GM19452 (cell line): ENCODE results near the gene RBP2.
A peak's percentile ranks its signal among the peaks of the same experiment; 100 is the strongest.
"Not testable (repeated sequence)": the region's sequence is repeated elsewhere in the genome, so short reads cannot be mapped to it uniquely, and the experiment has no call there.

Experiments used
- ATAC-seq: cut with Tn5 transposase; IDR thresholded peaks from one replicate; pipeline ENCODE4 v1.9.1; 2021; ENCODE audit not compliant: unreplicated experiment

Gene RBP2

DNA sequence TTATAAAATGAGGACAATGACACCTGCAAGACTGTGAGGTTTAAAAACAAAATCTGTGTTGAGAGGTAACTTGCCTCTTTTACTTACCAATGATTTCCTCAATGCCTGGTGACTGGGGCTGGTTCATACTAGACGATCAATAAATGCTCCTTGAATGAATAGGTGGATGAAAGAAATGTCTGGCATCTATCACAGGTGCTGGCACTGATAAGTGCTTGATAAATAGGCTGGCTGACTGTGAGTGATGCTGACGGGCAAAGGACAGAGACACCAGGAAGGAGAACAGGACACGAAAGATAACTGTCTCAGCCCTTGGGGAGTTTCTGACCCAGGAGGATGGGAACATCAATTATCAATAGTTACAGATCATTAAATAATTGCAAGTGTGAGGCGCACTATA, 31.9 kb downstream of the RBP2 start:
- no peak for ATAC-seq

DNA sequence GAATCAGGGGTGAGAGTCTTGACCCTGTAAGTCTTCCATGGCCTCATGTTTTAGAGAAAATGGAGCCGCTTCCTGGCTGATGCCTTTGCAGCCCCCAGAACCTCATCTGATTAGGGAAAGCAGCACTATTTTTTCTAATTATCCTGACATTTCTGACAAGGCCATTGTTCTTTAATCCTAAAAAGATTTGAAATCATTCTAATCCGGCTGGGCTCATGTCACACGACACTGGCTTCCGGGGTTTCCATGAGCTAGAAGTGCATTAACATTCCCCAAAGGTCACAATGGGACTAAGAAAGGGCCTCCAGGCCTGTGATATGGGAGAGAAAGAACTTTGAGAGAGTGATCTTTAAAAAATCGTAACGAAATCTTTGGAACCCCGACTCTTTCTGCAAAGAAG, 33.1 kb downstream of the RBP2 start:
- ATAC-seq = no peak

DNA sequence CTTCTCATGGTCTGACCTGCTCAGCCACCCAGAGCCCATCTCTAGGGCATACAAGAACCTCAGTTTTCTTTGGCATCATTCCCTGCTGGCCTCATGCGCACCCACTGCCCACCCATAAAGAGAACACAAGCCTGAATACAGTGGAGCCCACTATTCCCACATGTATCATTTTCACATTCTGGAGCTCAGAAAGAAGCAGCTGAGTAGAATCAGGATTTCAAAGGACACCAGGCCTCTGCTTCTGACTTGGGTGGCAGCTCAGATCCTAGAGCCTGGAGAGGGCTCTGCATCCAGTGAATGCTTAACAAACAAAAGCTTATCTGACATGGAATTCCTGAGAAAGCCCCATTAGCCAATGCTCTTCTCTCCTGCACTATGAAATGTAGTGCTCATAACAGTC, 34.7 kb downstream of the RBP2 start:
- ATAC-seq = no peak

GRCh38 chr3:139440639-139441556, 35.4 kb downstream of the RBP2 start:
- ATAC-seq = no peak

DNA sequence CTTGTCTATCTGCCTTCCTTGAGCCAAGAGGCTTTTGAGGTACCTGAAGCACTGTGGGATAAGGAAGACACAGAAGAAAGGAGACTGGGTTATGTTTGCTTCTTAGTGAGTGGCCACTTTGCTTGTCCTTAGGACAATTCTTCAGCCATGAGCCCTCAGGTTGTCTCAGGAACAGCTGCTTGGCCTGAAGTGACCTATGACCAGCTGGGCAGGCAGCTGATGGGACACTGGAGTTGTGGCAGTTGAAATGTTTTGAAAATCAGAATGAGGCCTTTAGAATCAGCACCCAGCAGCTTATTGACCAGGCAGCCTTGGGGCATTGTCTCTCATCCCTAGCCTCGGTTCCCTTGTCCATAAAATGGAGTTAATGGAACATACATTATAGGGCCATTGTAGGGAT, 37.0 kb downstream of the RBP2 start:
- no peak for ATAC-seq

DNA sequence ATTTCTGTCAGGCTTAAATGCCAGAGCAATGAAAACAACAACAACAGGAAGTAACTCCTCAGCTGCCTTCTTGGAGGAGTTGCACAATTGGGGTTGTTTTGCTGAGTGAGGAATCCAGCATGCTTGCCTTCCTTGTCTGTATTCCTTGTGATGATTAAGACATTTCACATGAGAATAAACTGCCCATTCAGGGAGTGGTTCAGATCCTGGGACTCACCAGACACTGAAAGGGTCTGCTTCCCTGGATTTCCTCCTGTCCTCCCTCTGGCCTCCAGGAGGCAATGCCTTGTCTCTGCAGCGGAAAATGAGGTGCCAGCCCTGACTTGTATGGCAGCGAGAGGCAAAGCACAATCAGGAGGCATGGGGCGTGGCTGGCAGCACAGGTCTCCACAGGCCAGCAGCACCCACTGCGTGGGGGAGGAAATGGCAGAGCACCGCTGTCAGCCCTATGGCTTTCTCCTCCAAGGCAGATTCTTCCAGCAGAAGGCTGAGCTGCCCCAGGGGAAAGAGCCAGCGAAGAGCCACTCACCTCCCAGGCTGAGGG, 41.5 kb downstream of the RBP2 start:
- no peak for ATAC-seq

DNA sequence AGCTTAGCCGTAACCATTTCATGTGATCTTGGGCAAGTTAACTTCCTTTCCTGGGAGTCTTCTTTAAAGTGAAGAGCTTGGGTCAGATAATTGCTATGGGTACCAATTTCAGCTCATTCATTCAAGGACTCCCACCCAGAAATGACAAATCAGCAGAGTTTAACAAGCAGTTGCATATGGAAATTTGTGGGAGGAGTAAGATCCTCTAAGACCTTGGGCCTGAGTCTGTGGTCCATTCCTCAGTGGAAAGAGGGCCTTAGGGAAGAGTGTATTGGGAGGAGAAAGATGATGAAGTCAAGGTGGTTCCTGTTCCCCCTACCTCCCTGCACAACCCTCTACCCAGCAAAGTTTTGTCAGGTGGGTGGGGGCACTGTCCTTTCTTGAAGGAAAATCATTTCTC, 42.1 kb downstream of the RBP2 start:
- no peak for ATAC-seq

GRCh38 chr3:139433089-139433488, 43.2 kb downstream of the RBP2 start:
- no peak for ATAC-seq

DNA sequence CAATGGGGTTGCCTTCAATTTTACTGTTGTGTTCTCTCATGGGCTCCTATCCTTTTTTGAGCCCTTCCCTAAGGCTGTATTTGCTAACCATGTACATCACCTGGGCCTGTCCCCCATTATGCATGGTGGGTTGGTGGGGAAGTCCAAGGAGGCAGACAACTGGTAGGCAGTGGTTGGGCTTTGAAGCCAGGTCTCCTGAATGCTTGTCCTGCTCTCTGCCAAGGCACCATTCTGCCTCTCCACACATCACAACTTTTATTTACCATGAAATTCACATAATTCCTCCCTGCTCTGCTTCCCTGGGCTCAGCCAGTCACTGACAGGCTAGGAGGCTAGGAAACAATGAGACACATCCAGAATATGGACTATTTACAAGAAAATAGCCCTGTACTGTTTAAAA, 45.8 kb downstream of the RBP2 start:
- ATAC-seq = no peak

DNA sequence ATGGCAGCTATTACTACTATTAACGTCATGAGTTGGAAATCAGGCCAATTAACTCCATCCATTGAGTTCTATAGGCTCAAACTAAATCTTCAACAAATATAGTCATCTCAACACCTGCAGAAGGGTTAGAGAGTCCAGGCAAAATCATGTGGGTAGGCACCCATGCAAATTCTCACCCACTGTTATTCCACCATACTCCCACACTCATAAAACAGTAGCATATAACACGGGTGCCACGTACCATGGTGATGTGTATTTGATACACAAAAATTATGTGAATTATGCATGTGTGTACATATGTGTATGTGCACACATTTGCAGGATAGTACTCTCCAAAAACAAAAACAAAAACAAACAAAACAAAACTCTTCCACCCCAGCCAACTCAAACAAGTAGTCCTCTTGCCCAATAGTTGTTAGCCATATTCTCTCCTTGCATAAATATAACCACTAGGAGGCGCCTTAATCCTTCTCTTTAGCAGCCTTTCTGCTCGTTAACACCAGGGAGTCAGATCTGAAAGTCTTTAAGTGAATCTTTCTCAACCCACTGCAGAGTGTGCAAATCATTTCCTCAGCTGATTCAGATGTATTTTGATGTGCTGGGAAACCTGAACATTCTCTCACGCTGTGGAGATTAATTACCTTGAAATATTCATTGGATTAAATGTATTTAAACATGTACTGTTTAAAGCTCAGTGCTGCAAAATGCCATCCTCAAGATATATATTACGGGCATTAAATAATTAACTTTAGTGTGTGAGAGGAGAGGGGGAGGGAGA, 48.8 kb downstream of the RBP2 start:
- ATAC-seq = peak; percentile 81

GRCh38 chr3:139425745-139426400, 50.4 kb downstream of the RBP2 start:
- ATAC-seq = no peak

DNA sequence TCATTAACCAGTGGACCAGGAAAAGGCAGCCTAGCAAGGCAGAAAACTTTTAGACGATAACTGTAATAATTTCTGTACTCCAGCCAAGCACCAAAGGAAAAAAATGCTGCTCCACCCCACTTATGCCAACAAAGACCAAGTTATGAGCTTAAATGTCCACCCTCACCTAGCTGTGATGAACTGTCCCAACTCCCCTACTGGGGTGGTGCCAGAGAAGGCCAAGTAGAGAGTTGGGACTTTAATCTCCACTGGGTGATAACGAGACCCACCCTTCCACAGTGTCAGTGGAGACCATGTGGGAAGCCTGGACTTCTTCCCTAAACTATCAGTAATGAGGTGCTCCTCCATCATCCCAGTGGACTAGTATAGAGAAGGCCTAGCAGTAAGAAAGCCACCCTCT, 53.1 kb downstream of the RBP2 start:
- ATAC-seq = no peak

- no peak for ATAC-seq
Observed at GRCh38 chr3:139421460-139421859, 54.9 kb downstream of the RBP2 start.

- ATAC-seq = no peak
Observed at GRCh38 chr3:139421040-139421439, 55.3 kb downstream of the RBP2 start.

- no peak for ATAC-seq
Observed at GRCh38 chr3:139418144-139418543, 58.2 kb downstream of the RBP2 start.

DNA sequence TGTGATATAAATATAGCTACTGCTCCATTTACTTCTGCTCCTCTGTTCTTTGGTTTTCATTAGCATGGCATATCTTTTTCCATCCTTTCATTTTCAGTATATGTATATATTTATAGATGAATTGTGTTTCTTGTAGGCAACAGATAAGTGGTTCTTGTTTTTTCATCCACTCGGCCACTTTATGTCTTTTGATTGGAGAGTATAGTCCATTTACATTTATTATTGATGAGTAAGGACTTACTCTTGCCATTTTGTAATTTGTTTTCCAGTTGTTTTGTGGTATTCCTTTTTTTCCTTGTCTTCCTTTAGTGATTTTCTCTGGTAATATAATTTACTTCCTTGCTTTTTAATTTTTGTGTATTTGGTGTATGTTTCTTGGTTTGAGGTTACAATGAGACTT, 60.0 kb downstream of the RBP2 start:
- ATAC-seq = no peak

DNA sequence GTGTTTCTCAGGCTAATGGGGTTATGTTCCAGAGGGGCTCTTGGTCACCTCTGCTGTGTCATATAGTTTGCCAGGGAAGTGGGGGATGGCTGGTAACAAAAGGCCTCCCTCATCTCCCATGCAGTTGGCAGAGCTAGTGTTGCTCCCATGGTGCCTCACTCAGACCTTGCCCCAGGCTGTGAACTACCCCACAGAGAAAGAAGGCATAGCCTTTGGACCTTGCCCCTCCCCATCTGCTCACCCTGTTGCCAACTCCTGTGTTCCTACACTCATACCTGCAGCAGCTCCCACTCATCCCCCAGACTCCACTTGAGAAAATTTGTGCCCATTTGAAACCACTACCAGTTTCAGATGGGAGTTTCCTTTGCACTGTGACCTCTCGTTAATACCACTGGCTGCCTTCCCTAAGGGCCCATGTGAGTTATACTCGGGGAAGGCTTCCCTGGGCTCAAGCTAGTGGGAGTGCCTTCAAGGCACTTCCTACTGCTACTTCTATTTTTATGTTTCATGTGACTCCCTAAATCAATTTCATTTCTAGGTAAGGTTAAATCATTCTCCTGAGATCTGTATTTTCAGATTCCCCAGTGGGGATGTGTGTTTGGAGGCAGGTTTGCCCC, 61.6 kb downstream of the RBP2 start:
- no peak for ATAC-seq

DNA sequence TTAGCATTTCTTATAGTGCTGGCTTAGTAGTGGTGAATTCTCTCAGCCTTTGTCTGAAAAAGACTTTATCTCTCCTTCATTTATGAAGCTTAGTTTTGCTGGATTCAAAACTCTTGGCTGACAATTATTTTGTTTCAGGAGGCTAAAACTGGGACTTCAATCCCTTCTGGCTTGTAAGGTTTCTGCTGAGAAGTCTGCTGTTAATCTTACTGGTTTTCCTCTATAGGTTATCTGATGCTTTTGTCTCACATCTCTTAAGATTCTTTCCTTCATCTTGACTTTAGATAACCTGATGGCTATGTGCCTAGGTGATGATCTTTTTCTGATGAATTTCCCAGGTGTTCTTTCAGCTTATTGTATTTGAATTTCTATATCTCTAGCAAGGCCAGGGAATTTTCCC, 63.4 kb downstream of the RBP2 start:
- not testable (repeated sequence) for ATAC-seq
